IPS-11a (cell line): ENCODE results near the gene NHLRC4.

Source experiments
- H3K4me3 ChIP-seq: one replicate; pipeline ENCODE4 v1.5.1; 2013; ENCODE audit warnings: low read depth, low read length, control low read depth

NHLRC4 gene

DNA sequence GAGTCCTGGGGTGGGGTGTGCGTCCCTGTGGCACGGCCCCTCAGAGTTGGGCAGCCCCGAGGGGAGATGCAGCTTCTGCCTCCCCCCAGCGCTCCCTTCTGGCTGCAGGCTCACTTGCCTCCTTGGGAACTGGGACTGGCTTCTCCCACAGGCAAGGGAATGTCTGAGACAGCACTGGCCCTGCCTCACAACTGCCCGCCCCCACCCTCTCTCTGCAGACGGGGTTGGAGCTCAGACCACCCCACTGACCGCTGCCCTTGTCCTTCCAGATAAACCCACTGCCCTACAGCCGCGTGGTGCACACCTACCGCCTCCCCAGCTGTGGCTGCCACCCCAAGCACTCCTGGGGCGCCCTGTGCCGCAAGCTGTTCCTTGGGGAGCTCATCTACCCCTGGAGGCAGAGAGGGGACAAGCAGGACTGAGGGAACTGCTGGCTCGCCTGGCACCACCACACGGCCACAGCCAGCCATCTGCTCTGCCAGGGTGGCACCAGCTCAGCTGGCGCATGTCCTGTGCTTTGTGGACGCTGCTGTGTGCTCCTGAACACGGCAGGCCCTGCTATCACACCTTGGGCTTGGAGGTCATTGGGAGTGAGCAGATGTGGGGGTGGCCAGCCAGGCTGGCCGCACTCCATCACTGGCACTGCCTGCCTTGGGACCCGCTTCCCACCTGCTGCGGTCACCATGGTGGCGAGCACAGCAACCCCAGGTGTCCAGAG lies 16.0 kb downstream of the NHLRC4 start:
- H3K4me3 ChIP-seq, result no peak overlapping the region

- H3K4me3 ChIP-seq, result no peak overlapping the region
Measured at GRCh38 chr16:583470-583814, 16.6 kb downstream of the NHLRC4 start.

GRCh38 chr16:583815-584591 lies 17.2 kb downstream of the NHLRC4 start:
- H3K4me3 ChIP-seq, result no peak overlapping the region

GRCh38 chr16:585351-585750 lies 18.5 kb downstream of the NHLRC4 start:
- no peak overlapping the region for H3K4me3 ChIP-seq

GRCh38 chr16:586047-586644 lies 19.3 kb downstream of the NHLRC4 start:
- H3K4me3 ChIP-seq, result no peak overlapping the region

DNA sequence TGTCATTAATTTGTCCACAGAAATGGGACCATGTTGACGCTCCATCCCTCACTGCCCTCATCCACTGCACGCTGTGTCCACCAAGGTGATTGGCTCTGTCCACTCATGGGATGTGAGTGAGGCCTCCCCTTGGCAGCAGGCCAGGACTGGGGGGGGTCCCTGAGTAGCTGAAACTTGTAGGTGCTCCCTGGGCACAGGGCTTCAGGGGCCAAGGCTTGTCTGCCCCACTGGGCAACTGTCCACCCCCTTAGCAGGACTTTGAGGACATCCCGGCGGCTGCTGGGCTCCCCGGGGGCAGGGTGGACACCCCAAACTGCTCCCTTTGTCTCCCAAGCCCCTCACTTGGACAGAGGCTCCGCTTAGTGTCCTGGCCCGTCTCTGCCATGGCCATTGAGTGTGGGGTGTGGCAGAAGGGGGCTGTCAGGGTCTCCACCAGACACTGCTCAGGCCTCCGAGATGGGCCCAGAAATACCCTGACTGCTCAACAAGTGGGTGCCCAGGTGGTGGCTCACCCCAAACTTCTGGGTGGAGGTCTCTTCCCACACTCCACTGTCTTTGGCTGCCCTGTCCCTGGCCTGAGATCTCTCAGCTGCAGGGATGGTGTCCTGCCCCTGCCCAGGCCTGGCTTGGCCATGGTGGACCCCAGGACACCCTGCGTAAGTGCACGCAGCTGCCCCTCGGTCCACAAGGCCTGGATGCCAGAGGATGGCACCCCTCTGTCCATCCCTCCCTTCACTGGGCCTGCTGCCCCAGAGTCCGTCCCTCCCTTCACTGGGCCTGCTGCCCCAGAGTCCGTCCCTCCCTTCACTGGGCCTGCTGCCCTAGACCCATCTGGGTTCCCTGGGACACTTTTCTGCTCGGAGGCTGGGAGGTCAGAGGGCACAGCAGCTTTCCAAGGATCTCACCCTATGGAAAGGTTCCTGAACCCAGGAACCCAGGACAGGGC lies 20.1 kb downstream of the NHLRC4 start:
- H3K4me3 ChIP-seq, result no peak overlapping the region

DNA sequence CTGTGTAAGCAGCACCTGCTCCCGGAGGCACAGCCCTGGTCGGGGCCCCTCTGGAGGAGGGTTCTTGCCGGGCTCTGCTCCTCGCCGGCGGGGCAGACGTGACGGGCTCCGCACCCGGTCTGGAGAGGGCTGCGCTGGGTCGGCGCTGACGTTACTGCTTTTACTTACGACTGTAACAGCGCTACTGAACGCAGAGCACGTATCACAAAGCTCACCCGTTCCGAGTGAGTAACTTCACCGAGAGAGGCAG lies 21.8 kb downstream of the NHLRC4 start:
- peak overlapping the region; percentile 98 for H3K4me3 ChIP-seq

DNA sequence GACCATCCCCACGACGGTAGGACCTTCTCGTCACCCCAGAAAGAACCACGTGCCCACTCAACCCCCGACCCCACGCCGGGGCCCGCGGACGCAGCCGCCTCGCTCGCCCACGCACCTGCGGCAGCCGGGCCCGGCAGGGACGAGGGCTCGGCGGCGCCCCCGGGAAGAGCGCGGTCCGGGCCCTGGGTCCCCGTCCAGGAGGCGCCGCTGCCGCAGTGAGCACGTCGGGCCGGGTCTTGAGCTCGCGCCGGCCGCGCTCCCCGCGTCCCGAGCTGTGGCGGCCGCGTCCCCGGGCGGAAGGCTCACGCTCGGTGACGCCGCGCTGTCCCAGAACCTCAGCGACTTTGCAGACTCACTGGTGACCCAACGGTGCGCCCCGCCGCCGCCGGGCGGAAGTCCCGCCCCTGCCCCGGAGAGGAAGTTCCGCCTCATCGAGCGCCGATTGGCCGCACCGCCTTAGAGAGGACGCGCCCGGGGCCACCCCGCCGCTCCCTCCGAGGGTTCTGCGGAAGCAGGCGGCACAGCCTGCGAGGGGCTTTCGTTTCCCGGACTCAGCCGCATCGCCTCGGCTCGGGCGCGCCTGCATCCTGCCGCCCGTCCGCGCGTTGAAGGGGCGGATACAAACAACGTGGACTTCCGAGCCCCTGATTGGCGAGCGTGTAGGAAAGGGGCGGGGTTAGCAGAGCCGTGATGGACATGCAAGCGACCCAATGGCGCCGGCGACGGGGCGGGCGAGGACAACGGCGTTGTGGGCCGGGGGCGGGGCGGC lies 22.3 kb downstream of the NHLRC4 start:
- peak overlapping the region; percentile 98 for H3K4me3 ChIP-seq

DNA sequence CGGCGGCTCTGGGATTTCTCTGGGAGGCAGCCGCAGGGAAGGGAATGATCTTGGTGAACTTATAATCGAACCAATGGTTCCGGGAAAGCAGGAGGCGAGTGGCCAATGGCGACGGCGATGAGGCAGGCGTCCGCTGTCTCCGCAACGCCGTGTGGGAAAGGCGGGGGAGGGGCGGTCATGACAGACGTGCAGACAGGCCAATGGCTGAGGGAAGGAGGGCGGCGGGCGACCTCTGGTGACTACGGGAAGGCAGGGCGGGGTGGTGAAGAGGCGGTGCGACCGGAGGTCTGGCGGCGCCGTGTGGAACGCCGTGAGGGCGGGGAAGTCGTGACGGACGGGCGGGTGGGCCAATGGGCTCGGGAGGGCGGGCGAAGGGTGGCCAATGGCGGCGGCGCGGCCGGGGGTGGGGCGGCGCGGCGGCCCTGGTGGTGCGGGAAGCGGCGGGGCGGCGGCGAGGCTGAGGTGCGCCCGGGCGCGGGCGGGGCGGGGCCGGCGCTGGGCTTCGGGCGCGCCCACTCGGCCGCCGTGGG lies 22.9 kb downstream of the NHLRC4 start, which contains the start of gene RAB40C:
TSS of gene RAB40C (plus strand) at position 409 of the 530 bp plus-strand sequence. CDS start 226 bp downstream, outside the sequence.
- peak within 1 kb of the TSS; percentile 98 for H3K4me3 ChIP-seq

- peak overlapping the region; percentile 83 for H3K4me3 ChIP-seq
Measured at GRCh38 chr16:590188-590814, 23.5 kb downstream of the NHLRC4 start.

DNA sequence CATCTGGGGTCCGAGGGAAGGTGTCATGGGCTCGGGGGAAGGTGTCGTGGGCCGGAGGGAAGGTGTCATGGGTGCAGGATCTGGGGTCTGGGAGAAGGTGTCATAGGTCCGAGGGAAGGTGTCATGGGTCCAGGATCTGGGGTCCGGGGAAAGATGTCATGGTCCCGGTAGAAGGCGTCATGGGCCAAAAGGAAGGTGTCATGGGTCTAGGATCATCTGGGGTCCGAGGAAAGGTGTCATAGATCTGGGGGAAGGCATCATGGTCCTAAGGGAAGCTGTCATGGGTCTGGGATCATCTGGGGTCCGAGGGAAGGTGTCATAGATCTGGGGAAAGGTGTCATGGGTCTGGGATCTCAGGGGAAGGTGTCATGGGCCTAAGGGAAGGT lies 24.0 kb downstream of the NHLRC4 start:
- peak overlapping the region; percentile 83 for H3K4me3 ChIP-seq

DNA sequence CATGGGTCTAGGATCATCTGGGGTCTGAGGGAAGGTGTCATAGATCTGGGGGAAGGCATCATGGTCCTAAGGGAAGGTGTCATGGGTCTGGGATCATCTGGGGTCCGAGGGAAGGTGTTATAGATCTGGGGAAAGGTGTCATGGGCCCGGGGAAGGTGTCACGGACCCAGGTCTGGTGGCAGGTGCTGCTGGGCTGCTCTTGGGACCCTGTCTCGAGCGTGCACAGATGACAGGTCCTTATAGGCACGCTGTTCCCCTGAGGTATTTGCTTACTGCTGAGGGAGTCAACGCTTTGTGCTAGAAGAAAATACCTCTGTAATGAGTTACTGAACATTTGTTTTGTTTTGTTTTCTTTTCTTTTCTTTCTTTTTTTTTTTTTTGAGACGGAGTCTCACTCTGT lies 24.4 kb downstream of the NHLRC4 start:
- H3K4me3 ChIP-seq, result no peak overlapping the region

GRCh38 chr16:591892-592517 lies 25.2 kb downstream of the NHLRC4 start:
- H3K4me3 ChIP-seq, result no peak overlapping the region

DNA sequence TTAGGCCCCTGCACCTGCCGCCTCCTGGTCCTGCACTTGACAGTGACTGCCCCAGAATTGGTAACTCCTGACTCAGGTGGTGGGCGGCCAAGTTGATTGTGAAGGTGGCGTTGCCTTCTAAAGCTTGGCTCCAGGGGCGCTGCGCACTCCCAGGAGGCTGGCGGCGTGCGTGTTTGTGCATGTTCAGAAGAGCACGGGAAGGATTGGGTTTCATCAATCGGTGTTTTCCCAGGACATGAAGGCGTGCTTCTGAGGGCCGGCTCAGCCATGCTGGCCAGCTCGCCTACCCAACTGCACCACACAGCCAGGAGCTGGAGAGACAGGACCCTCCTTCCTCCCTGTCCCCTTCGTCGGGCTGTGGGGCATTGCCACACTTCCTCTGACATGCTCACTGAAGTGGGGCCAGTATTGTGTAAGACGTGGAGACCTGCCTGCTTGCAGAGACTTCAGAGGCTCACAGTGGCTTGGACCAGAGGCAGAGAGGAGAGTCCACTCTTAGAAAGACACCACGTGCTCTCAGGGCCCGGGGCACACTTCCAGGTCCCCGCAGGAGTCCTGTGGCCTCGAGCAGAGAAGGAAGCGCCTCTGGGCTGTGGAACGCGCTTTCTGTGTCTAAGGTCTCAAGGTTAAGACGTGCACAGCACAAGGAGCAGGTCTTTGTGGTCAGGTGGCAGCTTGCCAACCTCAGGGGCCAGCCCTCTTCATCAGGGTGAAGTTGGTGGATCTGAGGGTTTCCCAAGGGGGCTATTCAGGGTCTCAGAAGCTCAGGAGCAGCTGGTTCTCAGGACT lies 25.9 kb downstream of the NHLRC4 start:
- H3K4me3 ChIP-seq, result no peak overlapping the region

DNA sequence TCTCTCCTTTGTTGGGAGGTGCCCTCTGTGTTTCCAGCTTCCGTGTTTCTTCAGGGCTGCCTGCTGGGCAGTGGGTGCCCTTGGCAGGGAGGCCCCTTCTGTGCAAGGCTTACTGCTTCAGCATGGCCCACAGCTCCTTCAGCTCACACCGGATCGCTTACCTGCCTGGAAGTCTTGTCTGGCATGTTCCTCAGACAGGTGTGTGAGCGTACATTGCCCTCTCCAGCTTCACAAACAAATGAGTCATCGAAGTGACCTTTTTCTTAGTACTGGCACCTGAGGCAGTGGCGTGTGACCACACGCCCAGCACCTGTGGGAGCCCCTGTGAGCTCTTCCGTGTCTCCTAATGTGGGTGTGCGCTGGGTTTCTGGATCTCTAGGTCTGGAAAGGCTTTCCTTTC lies 26.6 kb downstream of the NHLRC4 start:
- H3K4me3 ChIP-seq, result no peak overlapping the region

DNA sequence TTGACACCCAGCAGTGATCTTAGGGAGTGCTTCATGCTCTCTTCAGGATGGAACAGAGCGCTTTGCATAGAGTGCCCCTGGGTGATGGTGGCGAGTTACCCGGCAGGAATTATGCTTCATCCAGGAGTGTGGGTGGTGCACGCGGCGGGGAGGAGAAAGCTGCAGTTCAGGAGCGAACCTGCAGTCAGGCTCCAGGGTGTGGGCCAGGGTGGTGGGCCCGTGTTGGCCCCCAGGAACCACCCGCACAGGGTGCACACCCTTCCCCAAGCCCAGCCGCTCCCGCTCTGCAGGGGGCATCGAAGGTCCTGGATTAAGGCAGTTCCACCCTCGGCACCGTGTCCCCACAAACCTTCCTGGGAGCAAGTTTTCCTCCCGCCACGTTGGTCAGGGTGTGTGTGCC lies 27.0 kb downstream of the NHLRC4 start:
- no peak overlapping the region for H3K4me3 ChIP-seq

GRCh38 chr16:595094-595528 lies 28.3 kb downstream of the NHLRC4 start:
- no peak overlapping the region for H3K4me3 ChIP-seq

DNA sequence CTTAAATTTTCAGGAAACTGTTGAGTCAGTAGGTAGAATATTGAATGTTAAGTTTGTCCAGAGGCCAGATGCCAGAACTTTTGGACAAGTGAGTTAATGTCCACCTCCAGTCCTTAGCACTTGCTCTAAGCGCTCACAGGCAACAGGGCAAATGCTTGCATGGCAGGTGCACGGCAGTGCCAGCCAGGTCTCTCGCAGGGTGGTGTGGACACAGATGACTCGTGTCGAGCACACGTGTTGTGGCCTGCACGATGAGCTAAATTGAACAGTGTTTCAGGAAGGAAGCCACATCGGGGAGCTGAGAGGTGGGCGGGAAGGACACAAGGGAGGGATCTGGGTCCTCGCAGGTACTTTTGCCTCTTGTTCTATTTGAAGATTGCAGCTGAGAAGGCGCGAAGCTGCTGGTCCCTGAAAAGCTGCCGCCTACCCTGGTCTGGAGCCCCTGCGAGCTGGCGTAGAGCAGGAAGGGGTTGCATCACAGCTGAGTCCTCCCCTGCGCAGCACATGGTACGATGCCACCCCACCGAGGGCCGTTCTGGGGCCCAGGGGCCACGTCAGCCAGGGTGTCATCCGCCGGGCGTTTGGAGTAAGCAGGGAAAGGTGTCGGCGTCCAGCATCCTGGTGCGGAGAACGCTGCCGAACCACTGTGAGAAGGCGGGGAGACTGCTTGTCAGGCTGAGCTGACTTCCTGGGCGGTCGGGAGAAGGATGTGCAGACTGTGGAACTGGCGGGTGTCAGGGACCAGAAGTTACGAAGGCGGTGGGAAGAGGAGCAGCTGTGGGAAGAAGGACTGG lies 29.3 kb downstream of the NHLRC4 start:
- H3K4me3 ChIP-seq, result no peak overlapping the region
